Left ventricle myocardium superior (tissue), 1 donor: ENCODE data around the gene ATP5F1C. TPM values are rescaled to one million over a fixed set of nuclear protein-coding genes. Genes with fewer than 3 reads are reported as not detected.
A peak's percentile ranks its signal among the peaks of the same experiment; 100 is the strongest.
"Not testable (repeated sequence)": the region's sequence is repeated elsewhere in the genome, so short reads cannot be mapped to it uniquely, and the experiment has no call there.

ENCODE experiments used
- ATAC-seq: fragments of 200-7000 bp; cut with Tn5 transposase; one replicate; pipeline ENCODE4 v1.9.1; 2020; ENCODE audit warnings: mild to moderate bottlenecking, moderate library complexity
- DNase-seq: peaks from one replicate; pipeline ENCODE4 v3.0.0-alpha.2; 2020
- intact Hi-C: fragments of 100-400 bp; cut with micrococcal nuclease; formaldehyde crosslinking; loops from one replicate; pipeline ENCODE4 v1.11.0; 2022
- long read RNA-seq: library from polyadenylated mRNA; unstranded; transcript quantifications from one replicate; pipeline ENCODE4 v2.0.0, GENCODE V29; 2021
- total RNA-seq: library from RNA; stranded (reverse); fragmentation: NEBNext Ultra II Directional; extraction: Animal tissue kit (Norgen Biotek cat#: 25700); gene quantifications from one replicate; pipeline ENCODE4 v1.2.1, GENCODE V29; 2021
- donor health status: DM: no; HTN: yes; CAD: no; lungs with severe emphysema.

The ATP5F1C gene
- total RNA-seq: 777 TPM
- long read RNA-seq, transcript ATP5F1C-201 (9 exons, 1,078 nt): major isoform, 1,250 of 1,325 reads
- long read RNA-seq, transcript ATP5F1C-202 (10 exons, 1,163 nt): minor isoform, 9 of 1,325 reads
- long read RNA-seq, partial matches to known transcripts: 42 of 1,325 reads
- long read RNA-seq, other reads (novel, unspliced or antisense): 23 of 1,325 reads

DNA sequence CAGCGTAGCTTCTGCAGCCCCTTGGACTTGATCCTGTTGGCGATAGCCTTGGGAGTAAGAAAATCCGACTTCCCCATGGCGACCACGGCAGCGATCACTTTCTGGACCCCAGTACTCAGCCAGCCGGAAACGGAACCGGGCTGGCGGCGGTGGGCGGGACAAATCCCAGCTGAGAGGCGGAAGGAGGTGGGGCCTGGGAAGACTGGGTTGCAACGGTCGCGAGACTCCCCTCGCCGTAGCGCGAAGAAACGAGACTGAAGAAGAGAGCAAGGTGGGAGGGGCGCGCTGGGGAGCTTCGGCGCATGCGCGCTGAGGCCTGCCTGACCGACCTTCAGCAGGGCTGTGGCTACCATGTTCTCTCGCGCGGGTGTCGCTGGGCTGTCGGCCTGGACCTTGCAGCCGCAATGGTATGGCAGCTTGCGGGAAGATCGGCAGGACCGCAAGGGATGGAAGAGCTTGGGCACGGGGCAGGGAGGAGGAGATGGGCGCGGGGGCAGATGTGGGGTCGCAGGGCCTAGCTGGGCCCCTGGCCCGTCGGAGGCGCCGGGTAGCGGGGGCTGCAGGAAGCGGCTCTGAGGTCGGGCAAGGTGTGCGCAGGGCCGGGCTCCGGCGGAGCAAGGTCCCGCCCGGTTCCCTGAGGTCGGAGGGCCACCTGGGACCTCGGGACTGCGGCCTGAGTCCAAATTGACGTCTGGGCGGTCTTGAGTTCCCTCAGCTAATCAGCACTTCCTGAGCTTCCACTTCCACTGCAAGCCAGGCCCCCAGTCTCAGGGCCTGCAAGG lies at the start of gene ATP5F1C, which contains the start of gene KIN:
Gene ATP5F1C, plus strand, starts transcription at position 321 of the 782 bp plus-strand sequence. Its CDS starts 31 bp downstream, at position 352.
Gene KIN, minus strand, starts transcription at position 137 of the 782 bp plus-strand sequence. Its CDS starts 60 bp downstream, at position 77.
- ATAC-seq (peak; percentile 95), DNase-seq (peak; percentile 99)
- intact Hi-C loops: no loop called here

DNA sequence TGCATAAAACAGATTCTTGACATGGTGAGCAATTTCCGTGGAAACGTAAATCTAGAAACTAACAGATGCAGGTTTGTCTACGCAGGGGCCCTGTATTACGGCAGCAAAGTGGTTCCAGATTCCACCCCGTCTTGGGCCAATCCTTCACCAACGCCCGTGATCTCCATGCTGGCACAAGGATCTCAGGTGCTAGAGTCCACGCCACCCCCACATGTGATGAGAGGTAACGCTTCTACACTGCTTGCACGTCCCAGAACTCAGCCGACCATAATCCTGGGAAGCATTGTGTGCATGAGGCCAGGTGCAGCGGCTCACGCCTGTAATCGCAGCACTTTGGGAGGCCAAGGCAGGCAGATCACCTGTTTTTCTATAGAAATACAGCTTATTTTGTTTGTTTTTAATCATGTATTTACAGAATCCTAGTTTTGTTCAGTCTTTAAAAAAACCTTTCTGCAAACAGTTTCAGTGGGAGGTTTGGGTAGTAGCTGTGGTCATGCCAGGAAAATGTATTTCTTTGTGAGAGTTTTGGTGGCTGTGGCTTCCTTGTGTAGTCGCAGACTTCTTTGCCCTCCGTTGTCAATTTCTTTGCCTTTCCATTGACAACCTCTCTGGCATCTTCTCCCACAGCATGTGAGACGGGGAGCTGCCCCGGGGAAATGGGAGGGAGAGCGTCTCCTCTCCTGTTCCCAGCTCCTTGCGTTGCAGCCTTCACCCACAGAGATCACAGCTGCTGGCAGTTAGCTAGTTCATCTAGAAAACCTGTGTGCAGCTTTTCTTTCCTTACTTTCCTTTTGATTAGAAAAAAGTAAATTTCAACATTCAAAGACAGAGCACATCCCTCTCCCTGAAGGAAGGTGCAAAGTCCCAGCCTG lies 49.2 kb upstream of the ATP5F1C start:
- ATAC-seq: no peak
- intact Hi-C loops: no loop called here
- no peak for DNase-seq

GRCh38 chr10:7744307-7744706 lies 43.7 kb upstream of the ATP5F1C start:
- ATAC-seq (no peak), DNase-seq (no peak)
- intact Hi-C loops: no loop called here

DNA sequence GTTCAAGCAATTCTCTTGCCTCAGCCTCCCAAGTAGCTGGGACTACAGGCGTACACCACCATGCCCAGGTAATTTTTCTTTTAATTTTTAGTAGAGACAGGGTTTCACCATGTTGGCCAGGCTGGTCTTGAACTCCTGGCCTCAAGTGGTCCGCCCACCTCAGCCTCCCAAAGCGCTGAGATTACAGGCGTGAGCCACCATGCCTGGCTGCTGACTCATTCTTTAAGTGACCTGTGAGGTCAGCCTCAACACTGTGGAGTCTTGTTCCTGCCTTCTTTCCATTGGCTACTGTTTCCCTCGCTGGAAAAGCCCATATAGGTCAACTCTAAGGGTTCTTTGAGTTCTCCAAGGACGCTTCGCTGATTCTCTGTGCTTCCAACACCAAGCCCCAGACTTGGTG lies 39.3 kb upstream of the ATP5F1C start:
- DNase-seq, ATAC-seq, intact Hi-C loops: not testable (repeated sequence)

DNA sequence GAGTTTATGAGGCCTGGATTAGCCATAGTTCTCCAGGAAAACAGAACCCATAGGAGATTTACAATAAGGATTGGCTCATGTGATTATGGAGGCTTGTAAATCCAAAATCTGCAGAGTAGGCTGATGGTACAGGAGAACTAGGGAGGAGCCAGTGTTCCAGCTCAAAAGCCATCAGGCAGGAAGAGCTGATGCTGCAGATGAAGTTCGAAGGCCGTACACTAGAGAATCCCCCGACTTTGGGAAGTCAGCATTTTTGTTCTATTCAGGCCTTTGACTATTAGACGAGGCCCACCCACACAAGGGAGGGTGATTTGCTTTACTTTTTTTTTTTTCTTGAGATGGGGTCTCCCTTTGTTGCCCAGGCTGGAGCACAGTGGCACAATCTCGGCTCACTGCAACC lies 37.8 kb upstream of the ATP5F1C start:
- intact Hi-C loops: no loop called here
- ATAC-seq (no peak), DNase-seq (no peak)

- no peak for ATAC-seq
- DNase-seq: no peak
- intact Hi-C loops: no loop called here
Measured at GRCh38 chr10:7752251-7752650, 35.7 kb upstream of the ATP5F1C start.

DNA sequence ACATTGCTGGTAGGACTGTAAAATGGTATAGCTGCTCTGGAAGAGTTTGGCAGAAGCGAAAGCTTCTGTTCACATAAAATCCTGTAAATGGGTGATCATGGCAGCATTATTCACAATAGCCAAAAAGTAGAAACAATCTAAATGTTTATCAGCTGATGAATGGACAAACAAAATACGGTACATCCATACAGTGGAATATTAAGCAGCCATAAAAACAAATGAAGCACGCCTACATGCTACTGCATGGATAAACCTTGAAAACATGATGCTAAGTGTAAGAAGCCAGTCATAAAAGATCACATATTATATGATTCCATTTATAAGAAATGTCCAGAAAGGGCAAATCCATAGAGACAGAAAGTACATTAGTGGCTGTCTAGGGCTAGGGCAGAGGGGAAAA lies 32.9 kb upstream of the ATP5F1C start:
- no peak for ATAC-seq
- no peak for DNase-seq
- intact Hi-C loops: no loop called here

DNA sequence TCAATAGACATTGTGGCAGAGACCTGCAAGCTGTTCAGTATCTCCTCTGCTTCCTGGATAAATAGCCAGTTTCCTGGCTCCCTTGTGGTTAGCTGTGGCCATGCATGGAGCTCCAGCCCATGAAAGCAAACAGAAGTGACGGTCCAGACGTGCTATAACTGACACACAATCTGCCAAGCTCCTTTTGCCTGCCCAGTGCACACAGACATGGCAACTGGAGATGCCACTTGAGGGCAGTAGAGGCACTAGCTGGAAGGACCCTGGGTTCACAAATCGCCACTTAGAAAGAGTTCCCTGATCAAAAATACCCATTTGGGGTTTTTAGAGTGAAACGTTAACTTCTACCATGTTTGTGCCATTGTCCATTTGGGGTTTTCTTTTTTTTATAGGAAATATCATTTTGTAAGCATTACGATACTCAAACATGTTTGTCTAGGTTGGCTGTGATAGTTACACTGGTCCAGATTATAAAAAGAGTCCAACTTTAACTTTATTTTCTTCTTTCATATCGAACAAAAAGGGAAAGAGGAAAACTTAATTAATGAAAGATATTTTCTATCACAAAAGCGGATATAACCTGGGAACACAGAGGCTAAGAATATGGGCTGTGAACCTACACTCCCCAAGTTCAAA lies 31.5 kb upstream of the ATP5F1C start:
- intact Hi-C loops: no loop called here
- no peak for DNase-seq
- ATAC-seq: peak; percentile 44

DNA sequence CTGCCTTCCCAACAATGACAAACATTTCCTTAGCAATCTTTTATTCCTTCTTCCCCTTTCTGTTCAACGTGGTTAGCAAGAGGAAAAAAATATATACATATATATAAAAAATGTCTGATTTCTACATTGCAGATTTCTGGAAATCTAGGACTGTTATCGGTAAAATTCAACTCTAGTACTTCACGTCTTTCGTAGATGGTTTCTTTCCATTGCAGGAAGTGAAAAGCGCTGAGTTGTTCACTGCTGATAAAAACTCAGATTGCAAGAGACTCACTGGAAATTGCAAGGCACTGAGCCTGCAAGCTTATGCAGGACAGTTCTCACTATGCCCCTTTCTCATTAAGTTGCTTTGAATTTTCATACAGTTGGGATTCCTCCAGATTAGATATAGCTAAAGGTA lies 24.0 kb upstream of the ATP5F1C start:
- ATAC-seq: no peak
- DNase-seq: no peak
- intact Hi-C loops: no loop called here

DNA sequence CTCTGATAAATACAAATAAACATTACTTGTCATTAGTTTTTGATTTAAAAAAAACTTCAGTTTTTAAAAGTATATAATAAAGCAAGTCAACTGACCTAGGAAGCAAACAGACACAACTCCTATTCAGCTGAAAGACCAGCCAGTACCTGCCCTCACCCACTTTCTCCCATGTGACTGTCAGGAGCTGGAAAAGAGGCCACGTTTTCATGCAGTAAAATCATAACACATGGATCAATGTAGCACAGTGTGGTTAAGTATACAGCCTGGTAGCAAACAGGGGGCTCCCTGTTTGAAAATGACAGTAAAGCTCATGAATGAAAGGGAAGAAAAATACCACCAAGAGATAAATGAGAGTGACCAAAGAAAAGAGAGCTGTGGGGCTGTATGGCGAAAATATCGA lies 21.7 kb upstream of the ATP5F1C start:
- DNase-seq: no peak
- intact Hi-C loops: no loop called here
- ATAC-seq: no peak

- intact Hi-C loops: no loop called here
- ATAC-seq (no peak), DNase-seq (no peak)
Measured at GRCh38 chr10:7767209-7767608, 20.8 kb upstream of the ATP5F1C start.

GRCh38 chr10:7768417-7768816 lies 19.6 kb upstream of the ATP5F1C start:
- ATAC-seq: no peak
- no peak for DNase-seq
- intact Hi-C loops: no loop called here

- ATAC-seq (peak; percentile 71), DNase-seq (peak; percentile 58)
- intact Hi-C loops: no loop called here
Measured at GRCh38 chr10:7773845-7774801, 13.9 kb upstream of the ATP5F1C start.

DNA sequence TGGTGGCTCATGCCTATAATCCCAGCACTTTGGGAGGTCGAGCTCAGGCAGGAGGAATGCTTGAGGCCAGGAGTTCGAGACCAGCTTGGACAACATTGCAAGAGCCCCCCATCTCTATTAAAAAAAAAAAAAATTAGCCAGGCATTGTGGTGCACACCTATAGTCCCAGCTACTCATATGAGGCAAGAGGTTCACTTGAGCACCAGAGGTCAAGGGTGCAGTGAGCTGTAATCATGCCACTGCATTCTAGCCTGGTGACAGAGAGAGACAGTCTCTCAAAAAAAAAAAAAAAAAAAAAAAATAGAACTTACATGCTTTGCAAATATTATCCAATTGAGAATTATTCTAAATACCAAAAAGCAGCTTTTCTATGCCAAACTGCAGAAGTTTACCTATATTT lies 11.2 kb upstream of the ATP5F1C start:
- ATAC-seq (no peak), DNase-seq (no peak)
- intact Hi-C loops: no loop called here

GRCh38 chr10:7782194-7782593 lies 5.8 kb upstream of the ATP5F1C start:
- intact Hi-C loops, DNase-seq: not testable (repeated sequence)
- ATAC-seq: peak; percentile 73

DNA sequence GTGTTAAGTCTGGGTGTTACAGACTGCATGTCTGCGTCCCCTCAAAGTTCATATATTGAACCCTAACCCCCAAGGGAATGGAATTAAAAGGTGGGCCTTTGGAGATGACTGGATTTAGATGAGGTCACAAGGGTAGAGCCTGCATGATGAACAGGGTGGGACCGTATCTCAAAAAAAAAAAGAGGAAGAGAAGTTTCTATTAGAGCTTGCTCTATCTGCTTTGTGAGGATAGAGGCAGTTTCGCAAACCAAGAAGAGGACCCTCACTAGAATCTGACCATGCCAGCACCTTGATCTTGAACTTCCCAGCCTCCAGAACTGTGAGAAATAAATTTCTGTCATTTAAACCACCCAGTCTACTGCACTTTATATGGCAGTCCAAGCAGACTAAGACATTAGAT lies 1.5 kb upstream of the ATP5F1C start:
- ATAC-seq (no peak), DNase-seq (no peak)
- intact Hi-C loops: no loop called here

GRCh38 chr10:7787150-7787856 lies 674 bp upstream of the ATP5F1C start:
- ATAC-seq: peak; percentile 6
- DNase-seq: no peak

More at GRCh38 chr10:7787150-7787856, 674 bp upstream of the ATP5F1C start:
- intact Hi-C loops: no loop called here
